Measurements from ENCODE around the gene NECAP2. TPM values are rescaled to one million over a fixed set of nuclear protein-coding genes. Genes with fewer than 3 reads are reported as not detected.

NECAP2 gene
- polyA plus RNA-seq, 1 of the 3 experiments (the other 2 are of a cell fraction), result 100.0 TPM

DNA sequence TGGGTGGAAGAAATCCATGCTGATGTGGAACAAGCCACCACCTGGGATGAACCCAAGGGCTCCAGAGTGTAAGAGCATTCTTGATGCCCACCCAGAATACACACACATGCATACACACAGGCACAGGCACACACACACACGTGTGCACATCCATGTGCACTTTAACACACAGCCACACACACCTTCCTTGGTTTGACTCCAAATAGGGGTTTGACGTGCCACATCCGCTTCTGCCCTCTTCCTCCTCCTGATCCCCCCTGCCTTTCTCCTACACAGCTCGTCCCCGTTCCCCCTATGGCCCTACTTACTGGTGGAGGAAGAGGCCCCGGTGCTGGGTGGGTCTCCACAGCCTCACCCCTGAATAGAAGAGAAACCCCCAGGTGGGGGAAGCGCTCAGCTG, 19.3 kb upstream of the NECAP2 start:
- Histone ChIP-seq H3F3A (replicated peaks; ENCODE audit: insufficient read depth) (no peaks in the 10 kb centered on the region), H2AFZ (ENCODE audit: low read depth) (no peak overlapping the region), H3K9me2 (no peaks in the 10 kb centered on the region), H4K20me1 (ENCODE audit: insufficient read depth) (no peaks in the 10 kb centered on the region), H3K79me2 (ENCODE audit: insufficient read depth) (no peaks in the 10 kb centered on the region), H3K36me3 (replicated peaks in 1 of 2; ENCODE audit: control insufficient read depth in 1 of 2, insufficient read depth in 2 of 2, low read length in 1 of 2) (no peaks in the 10 kb centered on the region), H3K9ac (no peak overlapping the region), H3K4me3 (ENCODE audit: low read depth in 2 of 2, low read length in 1 of 2) (no peak overlapping the region), H3K27ac (ENCODE audit: low read depth in 2 of 2, low read length in 1 of 2) (no peak overlapping the region), H3K27me3 (ENCODE audit: insufficient read depth) (no peaks in the 10 kb centered on the region), H3K4me2 (no peak overlapping the region), H3K9me3 (no peaks in the 10 kb centered on the region), H3K4me1 (ENCODE audit: control insufficient read depth in 1 of 2, insufficient read depth in 2 of 2, low read depth in 1 of 2, low read length in 1 of 2) (no peaks in the 10 kb centered on the region)
- ChIA-PET POLR2A (no interaction called here), CTCF (interaction anchor here (0.6 to 1.0 kb wide), 2 partner anchors 19 to 20 kb away, joined by 3 read pairs; no protein-coding TSS in a partner anchor)
- TF ChIP-seq, protein P1, sequence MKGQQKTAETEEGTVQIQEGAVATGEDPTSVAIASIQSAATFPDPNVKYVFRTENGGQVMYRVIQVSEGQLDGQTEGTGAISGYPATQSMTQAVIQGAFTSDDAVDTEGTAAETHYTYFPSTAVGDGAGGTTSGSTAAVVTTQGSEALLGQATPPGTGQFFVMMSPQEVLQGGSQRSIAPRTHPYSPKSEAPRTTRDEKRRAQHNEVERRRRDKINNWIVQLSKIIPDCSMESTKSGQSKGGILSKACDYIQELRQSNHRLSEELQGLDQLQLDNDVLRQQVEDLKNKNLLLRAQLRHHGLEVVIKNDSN (IDR thresholded peaks at IDR 0.05; ENCODE audit: borderline replicate concordance, low read depth), result no peak
- TF ChIP-seq CHD2 (IDR thresholded peaks at IDR 0.05; ENCODE audit: low read length, partially characterized antibody) (no peak), YY1 (IDR thresholded peaks at IDR 0.05; ENCODE audit: low read depth) (no peak), POLR2AphosphoS5 (IDR thresholded peaks at IDR 0.05; ENCODE audit: low read depth, low read length) (no peak), FOSL2 (IDR thresholded peaks at IDR 0.05; ENCODE audit: borderline replicate concordance, low read depth) (no peak), FOXM1 (IDR thresholded peaks at IDR 0.05; ENCODE audit: low read depth) (no peak)
- TF ChIP-seq, protein P2, sequence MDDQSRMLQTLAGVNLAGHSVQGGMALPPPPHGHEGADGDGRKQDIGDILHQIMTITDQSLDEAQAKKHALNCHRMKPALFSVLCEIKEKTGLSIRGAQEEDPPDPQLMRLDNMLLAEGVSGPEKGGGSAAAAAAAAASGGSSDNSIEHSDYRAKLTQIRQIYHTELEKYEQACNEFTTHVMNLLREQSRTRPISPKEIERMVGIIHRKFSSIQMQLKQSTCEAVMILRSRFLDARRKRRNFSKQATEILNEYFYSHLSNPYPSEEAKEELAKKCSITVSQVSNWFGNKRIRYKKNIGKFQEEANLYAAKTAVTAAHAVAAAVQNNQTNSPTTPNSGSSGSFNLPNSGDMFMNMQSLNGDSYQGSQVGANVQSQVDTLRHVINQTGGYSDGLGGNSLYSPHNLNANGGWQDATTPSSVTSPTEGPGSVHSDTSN (IDR thresholded peaks at IDR 0.05), result no peak
- TF ChIP-seq, protein P3, sequence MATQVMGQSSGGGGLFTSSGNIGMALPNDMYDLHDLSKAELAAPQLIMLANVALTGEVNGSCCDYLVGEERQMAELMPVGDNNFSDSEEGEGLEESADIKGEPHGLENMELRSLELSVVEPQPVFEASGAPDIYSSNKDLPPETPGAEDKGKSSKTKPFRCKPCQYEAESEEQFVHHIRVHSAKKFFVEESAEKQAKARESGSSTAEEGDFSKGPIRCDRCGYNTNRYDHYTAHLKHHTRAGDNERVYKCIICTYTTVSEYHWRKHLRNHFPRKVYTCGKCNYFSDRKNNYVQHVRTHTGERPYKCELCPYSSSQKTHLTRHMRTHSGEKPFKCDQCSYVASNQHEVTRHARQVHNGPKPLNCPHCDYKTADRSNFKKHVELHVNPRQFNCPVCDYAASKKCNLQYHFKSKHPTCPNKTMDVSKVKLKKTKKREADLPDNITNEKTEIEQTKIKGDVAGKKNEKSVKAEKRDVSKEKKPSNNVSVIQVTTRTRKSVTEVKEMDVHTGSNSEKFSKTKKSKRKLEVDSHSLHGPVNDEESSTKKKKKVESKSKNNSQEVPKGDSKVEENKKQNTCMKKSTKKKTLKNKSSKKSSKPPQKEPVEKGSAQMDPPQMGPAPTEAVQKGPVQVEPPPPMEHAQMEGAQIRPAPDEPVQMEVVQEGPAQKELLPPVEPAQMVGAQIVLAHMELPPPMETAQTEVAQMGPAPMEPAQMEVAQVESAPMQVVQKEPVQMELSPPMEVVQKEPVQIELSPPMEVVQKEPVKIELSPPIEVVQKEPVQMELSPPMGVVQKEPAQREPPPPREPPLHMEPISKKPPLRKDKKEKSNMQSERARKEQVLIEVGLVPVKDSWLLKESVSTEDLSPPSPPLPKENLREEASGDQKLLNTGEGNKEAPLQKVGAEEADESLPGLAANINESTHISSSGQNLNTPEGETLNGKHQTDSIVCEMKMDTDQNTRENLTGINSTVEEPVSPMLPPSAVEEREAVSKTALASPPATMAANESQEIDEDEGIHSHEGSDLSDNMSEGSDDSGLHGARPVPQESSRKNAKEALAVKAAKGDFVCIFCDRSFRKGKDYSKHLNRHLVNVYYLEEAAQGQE (IDR thresholded peaks at IDR 0.05; ENCODE audit: low read depth, low read length), result no peak
- TF ChIP-seq, protein P4, sequence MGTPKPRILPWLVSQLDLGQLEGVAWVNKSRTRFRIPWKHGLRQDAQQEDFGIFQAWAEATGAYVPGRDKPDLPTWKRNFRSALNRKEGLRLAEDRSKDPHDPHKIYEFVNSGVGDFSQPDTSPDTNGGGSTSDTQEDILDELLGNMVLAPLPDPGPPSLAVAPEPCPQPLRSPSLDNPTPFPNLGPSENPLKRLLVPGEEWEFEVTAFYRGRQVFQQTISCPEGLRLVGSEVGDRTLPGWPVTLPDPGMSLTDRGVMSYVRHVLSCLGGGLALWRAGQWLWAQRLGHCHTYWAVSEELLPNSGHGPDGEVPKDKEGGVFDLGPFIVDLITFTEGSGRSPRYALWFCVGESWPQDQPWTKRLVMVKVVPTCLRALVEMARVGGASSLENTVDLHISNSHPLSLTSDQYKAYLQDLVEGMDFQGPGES (IDR thresholded peaks at IDR 0.05; ENCODE audit: low read depth, low read length), result no peak
- WGBS (ENCODE audit: low lambda C conversion rate), result 66% methylated on average over 7 of the region's 7 CpGs
- no peak for DNase-seq

DNA sequence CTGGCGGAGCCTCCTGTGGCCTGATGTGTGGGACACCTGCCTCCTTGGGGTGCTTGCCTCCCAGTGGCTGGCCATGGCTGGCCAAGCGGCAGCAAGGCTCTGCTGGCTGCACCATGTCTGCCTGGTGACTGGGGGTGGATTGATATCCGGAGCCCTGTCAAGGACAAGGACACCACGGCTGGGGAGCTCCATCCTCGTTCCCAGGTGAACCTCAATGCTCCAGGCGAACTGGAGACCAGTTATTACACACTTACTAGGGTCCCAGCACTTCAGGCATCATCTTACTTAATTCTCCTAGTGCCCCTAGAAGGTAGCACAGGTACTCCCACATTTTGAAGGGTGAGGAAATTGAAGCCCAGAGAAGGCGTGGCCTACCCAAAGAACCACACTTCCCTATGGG, 18.5 kb upstream of the NECAP2 start:
- CTCF ChIA-PET, result no interaction called here
- H3K36me3 ChIP-seq (replicated peaks in 1 of 2; ENCODE audit: control insufficient read depth in 1 of 2, insufficient read depth in 2 of 2, low read length in 1 of 2), result no peaks in the 10 kb centered on the region
- H3K9me2 ChIP-seq, result no peaks in the 10 kb centered on the region
- H3K27me3 ChIP-seq (ENCODE audit: insufficient read depth), result no peaks in the 10 kb centered on the region
- H3K4me3 ChIP-seq (ENCODE audit: low read depth in 2 of 2, low read length in 1 of 2), result no peak overlapping the region
- WGBS (ENCODE audit: low lambda C conversion rate), result 76% methylated on average over 7 of the region's 7 CpGs
- H3K9ac ChIP-seq, result no peak overlapping the region
- TF ChIP-seq, protein P2 (IDR thresholded peaks at IDR 0.05), result no peak
- TF ChIP-seq, protein P5, sequence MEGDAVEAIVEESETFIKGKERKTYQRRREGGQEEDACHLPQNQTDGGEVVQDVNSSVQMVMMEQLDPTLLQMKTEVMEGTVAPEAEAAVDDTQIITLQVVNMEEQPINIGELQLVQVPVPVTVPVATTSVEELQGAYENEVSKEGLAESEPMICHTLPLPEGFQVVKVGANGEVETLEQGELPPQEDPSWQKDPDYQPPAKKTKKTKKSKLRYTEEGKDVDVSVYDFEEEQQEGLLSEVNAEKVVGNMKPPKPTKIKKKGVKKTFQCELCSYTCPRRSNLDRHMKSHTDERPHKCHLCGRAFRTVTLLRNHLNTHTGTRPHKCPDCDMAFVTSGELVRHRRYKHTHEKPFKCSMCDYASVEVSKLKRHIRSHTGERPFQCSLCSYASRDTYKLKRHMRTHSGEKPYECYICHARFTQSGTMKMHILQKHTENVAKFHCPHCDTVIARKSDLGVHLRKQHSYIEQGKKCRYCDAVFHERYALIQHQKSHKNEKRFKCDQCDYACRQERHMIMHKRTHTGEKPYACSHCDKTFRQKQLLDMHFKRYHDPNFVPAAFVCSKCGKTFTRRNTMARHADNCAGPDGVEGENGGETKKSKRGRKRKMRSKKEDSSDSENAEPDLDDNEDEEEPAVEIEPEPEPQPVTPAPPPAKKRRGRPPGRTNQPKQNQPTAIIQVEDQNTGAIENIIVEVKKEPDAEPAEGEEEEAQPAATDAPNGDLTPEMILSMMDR (IDR thresholded peaks at IDR 0.05), result no peak
- H3K9me3 ChIP-seq, result no peaks in the 10 kb centered on the region
- H2AFZ ChIP-seq (ENCODE audit: low read depth), result no peak overlapping the region
- H3K4me1 ChIP-seq (ENCODE audit: control insufficient read depth in 1 of 2, insufficient read depth in 2 of 2, low read depth in 1 of 2, low read length in 1 of 2), result no peaks in the 10 kb centered on the region
- H3F3A ChIP-seq (replicated peaks; ENCODE audit: insufficient read depth), result no peaks in the 10 kb centered on the region
- H3K79me2 ChIP-seq (ENCODE audit: insufficient read depth), result no peaks in the 10 kb centered on the region
- DNase-seq, result no peak
- H4K20me1 ChIP-seq (ENCODE audit: insufficient read depth), result no peaks in the 10 kb centered on the region
- POLR2A ChIA-PET, result no interaction called here
- no peak overlapping the region for H3K27ac ChIP-seq (ENCODE audit: low read depth in 2 of 2, low read length in 1 of 2)
- H3K4me2 ChIP-seq, result no peak overlapping the region

All from SK-N-SH (cell line).